HCT116 (cell line): ENCODE results near the gene FGF22. TPM values are rescaled to one million over a fixed set of nuclear protein-coding genes. Genes with fewer than 3 reads are reported as not detected.

Experiments
- ATAC-seq: fragments of 200-7000 bp; cut with Tn5 transposase; 2 replicates; pipeline ENCODE4 v1.9.1; 2020; ENCODE audit warnings: mild to moderate bottlenecking, moderate library complexity
- BruUV-seq: library from RNA; stranded (reverse); fragments of 400-500 nt; replicated peaks from 2 replicates; lab custom pipeline; 2021; lab: Mats Ljungman, UMichigan
- CTCF ChIA-PET: fragments of 300-600 bp; sonication (Branson Sonifier 250); formaldehyde crosslinking; loops from one replicate; lab custom pipeline; 2021; ENCODE audit warnings: antibody characterized with exemption; lab: Charles Lee
- POLR2A ChIA-PET: fragments of 300-600, 350-600 bp; sonication (Branson Sonifier 250); formaldehyde crosslinking; loops from one replicate; lab custom pipeline; 2021; ENCODE audit warnings: antibody characterized with exemption; lab: Charles Lee
- RAD21 ChIA-PET, 2 experiments: fragments of 300-600 bp; sonication (Branson Sonifier 250); formaldehyde crosslinking; loops; one replicate each; lab custom pipeline; 2023; ENCODE audit warnings: low total read pairs in 2 of 2; ENCODE audit not compliant: uncharacterized antibody in 2 of 2, unreplicated experiment in 2 of 2, low non-redundant PET in 1 of 2; lab: Charles Lee
- DNase-seq: peaks from one replicate; pipeline ENCODE4 v3.0.0-alpha.2; 2010; ENCODE audit warnings: low read depth, low spot score
- H2AFZ ChIP-seq: fragments of 200-600 bp; shearing (Covaris generic), sonication (generic); 2 replicates; pipeline ENCODE4 v1.6.1; 2017; ENCODE audit warnings: low read depth, mixed run types, mixed read lengths, antibody characterized with exemption, low read length; ENCODE audit not compliant: poor library complexity, severe bottlenecking
- H3K27ac ChIP-seq: 2 replicates; pipeline ENCODE4 v1.5.1; 2012; ENCODE audit warnings: low read depth, low read length
- H3K27me3 ChIP-seq: fragments of 200-600 bp; sonication (generic); 2 replicates; pipeline ENCODE4 v1.6.1; 2016; ENCODE audit warnings: mixed run types, low read length, mixed read lengths; ENCODE audit not compliant: insufficient read depth
- H3K36me3 ChIP-seq, 2 experiments: fragments of 200-500 bp in 1 of 2; fragments of 200-600 bp in 1 of 2; sonication (Bioruptor generic) in 1 of 2; sonication (generic) in 1 of 2; 2 replicates each; pipeline versions ENCODE4 v1.5.1 to v1.6.1; 2014 to 2016; ENCODE audit warnings: low read length in 2 of 2, inconsistent platforms in 1 of 2, mixed read lengths in 1 of 2, mixed run types in 1 of 2; ENCODE audit not compliant: insufficient read depth in 2 of 2, control insufficient read depth in 1 of 2
- H3K4me1 ChIP-seq, 2 experiments: fragments of 200-600 bp in 1 of 2; sonication (generic) in 1 of 2; 2 replicates each; pipeline versions ENCODE4 v1.5.1 to v1.6.1; 2012 to 2017; ENCODE audit warnings: low read length in 2 of 2, inconsistent platforms in 1 of 2, mild to moderate bottlenecking in 1 of 2, mixed read lengths in 1 of 2, mixed run types in 1 of 2, moderate library complexity in 1 of 2; ENCODE audit not compliant: insufficient read depth in 2 of 2, control insufficient read depth in 1 of 2
- H3K4me2 ChIP-seq: fragments of 200-600 bp; sonication (generic); 2 replicates; pipeline ENCODE4 v1.6.1; 2017; ENCODE audit warnings: mixed run types, low read length, mixed read lengths
- H3K4me3 ChIP-seq, 2 experiments: fragments of 200-600 bp in 1 of 2; sonication (generic) in 1 of 2; replicated peaks in 1 of 2; 2 replicates each; pipeline ENCODE4 v1.5.1; 2011 to 2016; ENCODE audit warnings: low read length in 2 of 2, control low read depth in 1 of 2, low read depth in 1 of 2, mild to moderate bottlenecking in 1 of 2, mixed read lengths in 1 of 2, mixed run types in 1 of 2
- H3K79me2 ChIP-seq: fragments of 200-600 bp; sonication (generic); 2 replicates; pipeline ENCODE4 v1.6.1; 2017; ENCODE audit warnings: mild to moderate bottlenecking, mixed run types, low read length, moderate library complexity, mixed read lengths; ENCODE audit not compliant: insufficient read depth
- H3K9ac ChIP-seq: fragments of 200-600 bp; sonication (generic); 2 replicates; pipeline ENCODE4 v1.6.1; 2016; ENCODE audit warnings: low read length, mixed read lengths
- H3K9me2 ChIP-seq: fragments of 200-600 bp; sonication (generic), shearing (Covaris generic); 2 replicates; pipeline ENCODE4 v1.6.1; 2017; ENCODE audit warnings: mixed run types, mild to moderate bottlenecking, moderate library complexity; ENCODE audit not compliant: insufficient read depth
- H3K9me3 ChIP-seq, 2 experiments: fragments of 200-500 bp in 1 of 2; fragments of 200-600 bp in 1 of 2; sonication (Bioruptor generic) in 1 of 2; sonication (generic) in 1 of 2; 2 replicates each; pipeline ENCODE4 v1.6.1; 2014 to 2017; ENCODE audit warnings: low read length in 2 of 2, mixed read lengths in 2 of 2, inconsistent platforms in 1 of 2, low read depth in 1 of 2, mild to moderate bottlenecking in 1 of 2, mixed run types in 1 of 2, moderate library complexity in 1 of 2; ENCODE audit not compliant: control insufficient read depth in 1 of 2, insufficient read depth in 1 of 2
- H4K20me1 ChIP-seq: fragments of 200-600 bp; sonication (generic), shearing (Covaris generic); 2 replicates; pipeline ENCODE4 v1.6.1; 2017; ENCODE audit warnings: mixed run types, mild to moderate bottlenecking, moderate library complexity; ENCODE audit not compliant: insufficient read depth
- CEBPB ChIP-seq: IDR thresholded peaks from 2 replicates; pipeline ENCODE4 v1.6.1; 2012; ENCODE audit warnings: low read depth
- ELF1 ChIP-seq: IDR thresholded peaks from 2 replicates; pipeline ENCODE4 v1.6.1; 2012; ENCODE audit warnings: low read depth, borderline replicate concordance
- EZH2phosphoT487 ChIP-seq: fragments of 200-600 bp; IDR thresholded peaks from 2 replicates; pipeline ENCODE4 v1.6.1; 2018; ENCODE audit warnings: antibody characterized with exemption, borderline replicate concordance
- JUND ChIP-seq: IDR thresholded peaks from 2 replicates; pipeline ENCODE4 v1.6.1; 2012
- POLR2A ChIP-seq: IDR thresholded peaks from 2 replicates; pipeline ENCODE4 v1.7.0; 2011; ENCODE audit warnings: borderline replicate concordance; ENCODE audit not compliant: insufficient read depth, insufficient read length; ENCODE audit errors: extremely low read depth
- RAD21 ChIP-seq: IDR thresholded peaks from 2 replicates; pipeline ENCODE4 v1.6.1; 2012; ENCODE audit warnings: low read depth, mild to moderate bottlenecking
- SIN3A ChIP-seq: IDR thresholded peaks from 2 replicates; pipeline ENCODE4 v1.6.1; 2012; ENCODE audit warnings: low read depth
- SP1 ChIP-seq: IDR thresholded peaks from 2 replicates; pipeline ENCODE4 v1.6.1; 2012; ENCODE audit warnings: low read depth
- SRF ChIP-seq: IDR thresholded peaks from 2 replicates; pipeline ENCODE4 v1.6.1; 2012; ENCODE audit warnings: low read depth
- TCF7L2 ChIP-seq: IDR thresholded peaks from 2 replicates; pipeline ENCODE4 v1.7.0; 2011; ENCODE audit warnings: borderline replicate concordance, inconsistent platforms; ENCODE audit not compliant: insufficient read depth, insufficient read length; ENCODE audit errors: extremely low read depth
- YY1 ChIP-seq: IDR thresholded peaks from 2 replicates; pipeline ENCODE4 v1.6.1; 2011; ENCODE audit warnings: low read length, low read depth, moderate library complexity, mild to moderate bottlenecking; ENCODE audit not compliant: insufficient replicate concordance; ENCODE audit errors: extremely low read depth
- ZFX ChIP-seq: fragments of 450-650 bp; IDR thresholded peaks from 2 replicates; pipeline ENCODE4 v1.6.1; 2017
- intact Hi-C: fragments of 100-400 bp; cut with micrococcal nuclease; formaldehyde crosslinking; loops from 2 replicates; pipeline ENCODE4 v1.10.0; 2022
- total RNA-seq: library from RNA; stranded (reverse); gene quantifications from one replicate; pipeline ENCODE4 v1.2.1, GENCODE V29; 2021; ENCODE audit not compliant: unreplicated experiment
- TF ChIP-seq, protein P1 (sequence below): IDR thresholded peaks from 2 replicates; pipeline ENCODE4 v1.6.1; 2011; ENCODE audit warnings: mild to moderate bottlenecking, low read length, moderate library complexity; ENCODE audit not compliant: insufficient replicate concordance; ENCODE audit errors: extremely low read depth
- TF ChIP-seq, protein P2 (sequence below): IDR thresholded peaks from 2 replicates; pipeline ENCODE4 v1.6.1; 2012
- TF ChIP-seq, protein P3 (sequence below), 3 experiments: fragments of 200-600 bp in 1 of 3; sonication (generic) in 1 of 3; IDR thresholded peaks in 2 of 3; conservative IDR thresholded peaks in 1 of 3; 2 replicates each; pipeline ENCODE4 v1.5.1; 2012 to 2017; ENCODE audit warnings: low read depth in 2 of 3, low read length in 2 of 3, antibody characterized with exemption in 1 of 3, borderline replicate concordance in 1 of 3, control low read depth in 1 of 3, mild to moderate bottlenecking in 1 of 3, mixed read lengths in 1 of 3, mixed run types in 1 of 3, moderate library complexity in 1 of 3; ENCODE audit not compliant: insufficient read depth in 1 of 3

FGF22 gene
- total RNA-seq, 1 experiment from 2014 or later, result 1.5 TPM

DNA sequence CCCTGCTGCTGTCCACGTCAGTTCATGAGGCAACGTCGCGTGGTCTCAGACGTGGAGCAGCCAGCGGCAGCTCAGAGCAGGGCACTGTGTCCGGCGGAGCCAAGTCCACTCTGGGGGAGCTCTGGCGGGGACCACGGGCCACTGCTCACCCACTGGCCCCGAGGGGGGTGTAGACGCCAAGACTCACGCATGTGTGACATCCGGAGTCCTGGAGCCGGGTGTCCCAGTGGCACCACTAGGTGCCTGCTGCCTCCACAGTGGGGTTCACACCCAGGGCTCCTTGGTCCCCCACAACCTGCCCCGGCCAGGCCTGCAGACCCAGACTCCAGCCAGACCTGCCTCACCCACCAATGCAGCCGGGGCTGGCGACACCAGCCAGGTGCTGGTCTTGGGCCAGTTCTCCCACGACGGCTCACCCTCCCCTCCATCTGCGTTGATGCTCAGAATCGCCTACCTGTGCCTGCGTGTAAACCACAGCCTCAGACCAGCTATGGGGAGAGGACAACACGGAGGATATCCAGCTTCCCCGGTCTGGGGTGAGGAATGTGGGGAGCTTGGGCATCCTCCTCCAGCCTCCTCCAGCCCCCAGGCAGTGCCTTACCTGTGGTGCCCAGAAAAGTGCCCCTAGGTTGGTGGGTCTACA lies 43.1 kb downstream of the FGF22 start:
- ChIA-PET POLR2A (no interaction called here), CTCF (no interaction called here), RAD21 (interaction anchor here in 1 of 2 experiments (0.7 kb wide), 1 partner anchor 54 kb away, joined by 3 read pairs; no protein-coding TSS in a partner anchor)
- H4K20me1 ChIP-seq, result no peaks in the 10 kb centered on the region
- H3K4me2 ChIP-seq, result no peak overlapping the region
- no peak overlapping the region for H3K27ac ChIP-seq
- TF ChIP-seq TCF7L2 (no peak), ELF1 (no peak), YY1 (no peak), ZFX (no peak), RAD21 (no peak), SRF (no peak), POLR2A (no peak), SP1 (no peak), JUND (no peak), CEBPB (no peak), SIN3A (no peak), EZH2phosphoT487 (no peak)
- TF ChIP-seq, protein P1, sequence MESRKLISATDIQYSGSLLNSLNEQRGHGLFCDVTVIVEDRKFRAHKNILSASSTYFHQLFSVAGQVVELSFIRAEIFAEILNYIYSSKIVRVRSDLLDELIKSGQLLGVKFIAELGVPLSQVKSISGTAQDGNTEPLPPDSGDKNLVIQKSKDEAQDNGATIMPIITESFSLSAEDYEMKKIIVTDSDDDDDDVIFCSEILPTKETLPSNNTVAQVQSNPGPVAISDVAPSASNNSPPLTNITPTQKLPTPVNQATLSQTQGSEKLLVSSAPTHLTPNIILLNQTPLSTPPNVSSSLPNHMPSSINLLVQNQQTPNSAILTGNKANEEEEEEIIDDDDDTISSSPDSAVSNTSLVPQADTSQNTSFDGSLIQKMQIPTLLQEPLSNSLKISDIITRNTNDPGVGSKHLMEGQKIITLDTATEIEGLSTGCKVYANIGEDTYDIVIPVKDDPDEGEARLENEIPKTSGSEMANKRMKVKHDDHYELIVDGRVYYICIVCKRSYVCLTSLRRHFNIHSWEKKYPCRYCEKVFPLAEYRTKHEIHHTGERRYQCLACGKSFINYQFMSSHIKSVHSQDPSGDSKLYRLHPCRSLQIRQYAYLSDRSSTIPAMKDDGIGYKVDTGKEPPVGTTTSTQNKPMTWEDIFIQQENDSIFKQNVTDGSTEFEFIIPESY, result no peak
- TF ChIP-seq, protein P2, sequence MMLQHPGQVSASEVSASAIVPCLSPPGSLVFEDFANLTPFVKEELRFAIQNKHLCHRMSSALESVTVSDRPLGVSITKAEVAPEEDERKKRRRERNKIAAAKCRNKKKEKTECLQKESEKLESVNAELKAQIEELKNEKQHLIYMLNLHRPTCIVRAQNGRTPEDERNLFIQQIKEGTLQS, result no peak
- TF ChIP-seq, protein P3, sequence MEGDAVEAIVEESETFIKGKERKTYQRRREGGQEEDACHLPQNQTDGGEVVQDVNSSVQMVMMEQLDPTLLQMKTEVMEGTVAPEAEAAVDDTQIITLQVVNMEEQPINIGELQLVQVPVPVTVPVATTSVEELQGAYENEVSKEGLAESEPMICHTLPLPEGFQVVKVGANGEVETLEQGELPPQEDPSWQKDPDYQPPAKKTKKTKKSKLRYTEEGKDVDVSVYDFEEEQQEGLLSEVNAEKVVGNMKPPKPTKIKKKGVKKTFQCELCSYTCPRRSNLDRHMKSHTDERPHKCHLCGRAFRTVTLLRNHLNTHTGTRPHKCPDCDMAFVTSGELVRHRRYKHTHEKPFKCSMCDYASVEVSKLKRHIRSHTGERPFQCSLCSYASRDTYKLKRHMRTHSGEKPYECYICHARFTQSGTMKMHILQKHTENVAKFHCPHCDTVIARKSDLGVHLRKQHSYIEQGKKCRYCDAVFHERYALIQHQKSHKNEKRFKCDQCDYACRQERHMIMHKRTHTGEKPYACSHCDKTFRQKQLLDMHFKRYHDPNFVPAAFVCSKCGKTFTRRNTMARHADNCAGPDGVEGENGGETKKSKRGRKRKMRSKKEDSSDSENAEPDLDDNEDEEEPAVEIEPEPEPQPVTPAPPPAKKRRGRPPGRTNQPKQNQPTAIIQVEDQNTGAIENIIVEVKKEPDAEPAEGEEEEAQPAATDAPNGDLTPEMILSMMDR (IDR thresholded peaks at IDR 0.05 in 2 of 3, conservative IDR thresholded peaks at IDR 0.05 in 1 of 3; ENCODE audit: borderline replicate concordance in 1 of 3, insufficient read depth in 1 of 3, low read depth in 2 of 3, low read length in 2 of 3), result no peak
- intact Hi-C loops, result no loop called here
- peaks cover 12 to 27% of the 10 kb centered on the region in 2 experiments for H3K4me1 ChIP-seq
- no TSS peak for BruUV-seq
- ATAC-seq (no peak), DNase-seq (no peak)
- H2AFZ ChIP-seq, result no peak overlapping the region
- no peaks in the 10 kb centered on the region for H3K9me2 ChIP-seq
- H3K9ac ChIP-seq, result no peak overlapping the region
- H3K9me3 ChIP-seq, result no peaks in the 10 kb centered on the region
- H3K79me2 ChIP-seq, result peaks cover 16% of the 10 kb centered on the region; the same call in 1 of the 2 replicates
- H3K27me3 ChIP-seq, result no peaks in the 10 kb centered on the region
- H3K4me3 ChIP-seq, result no peak overlapping the region
- H3K36me3 ChIP-seq, result no peaks in the 10 kb centered on the region; a peak in 1 of 4 replicates
